Spinal cord (tissue), 10 donors: Measurements from ENCODE around the gene BBS9. TPM values are rescaled to one million over a fixed set of nuclear protein-coding genes. Genes with fewer than 3 reads are reported as not detected.

Source experiments
- DNase-seq, 6 donors: peaks; one replicate each; pipeline versions ENCODE4 v3.0.0 to v3.0.0-alpha.2; 2013 to 2015; ENCODE audit warnings: low spot score in 6 of 6, low read depth in 4 of 6
- H3K27ac ChIP-seq: one replicate; pipeline ENCODE4 v1.5.1; 2013; ENCODE audit warnings: low read depth, low read length, control low read depth
- H3K27me3 ChIP-seq: one replicate; pipeline ENCODE4 v1.6.1; 2013; ENCODE audit warnings: low read length; ENCODE audit not compliant: control insufficient read depth, insufficient read depth
- H3K36me3 ChIP-seq: one replicate; pipeline ENCODE4 v1.6.1; 2013; ENCODE audit warnings: low read length; ENCODE audit not compliant: control insufficient read depth, insufficient read depth
- H3K4me1 ChIP-seq: one replicate; pipeline ENCODE4 v1.6.1; 2013; ENCODE audit warnings: low read length; ENCODE audit not compliant: control insufficient read depth, insufficient read depth
- H3K4me3 ChIP-seq: one replicate; pipeline ENCODE4 v1.5.1; 2013; ENCODE audit warnings: low read depth, low read length, control low read depth
- H3K9me3 ChIP-seq: one replicate; pipeline ENCODE4 v1.6.1; 2013; ENCODE audit warnings: low read length; ENCODE audit not compliant: control insufficient read depth, insufficient read depth
- WGBS: methylation state at CpG from one replicate; pipeline ENCODE4 v1.1.5; 2013; ENCODE audit warnings: missing lambda C conversion rate; ENCODE audit not compliant: insufficient coverage; 5-methylcytosine and 5-hydroxymethylcytosine counted together
- polyA plus RNA-seq, 2 donors: library from polyadenylated mRNA; unstranded; fragments of 120-200 nt; gene quantifications; one replicate each; pipeline ENCODE4 v1.2.1, GENCODE V29; 2013; ENCODE audit not compliant: insufficient read length in 2 of 2
- total RNA-seq, 2 donors: library from RNA; depleted of rRNA in 1 of 2; stranded (reverse); fragments of 120-200 nt in 1 of 2; fragments of >200 nt in 1 of 2; gene quantifications; one replicate each; pipeline versions ENCODE4 v1.2.3 to v1.2.4, GENCODE V29; 2013 to 2014
- donor health status: healthy.

BBS9 gene
- total and polyA plus RNA-seq, 4 donors = 19.3 to 67.8 (median 28.9) TPM

DNA sequence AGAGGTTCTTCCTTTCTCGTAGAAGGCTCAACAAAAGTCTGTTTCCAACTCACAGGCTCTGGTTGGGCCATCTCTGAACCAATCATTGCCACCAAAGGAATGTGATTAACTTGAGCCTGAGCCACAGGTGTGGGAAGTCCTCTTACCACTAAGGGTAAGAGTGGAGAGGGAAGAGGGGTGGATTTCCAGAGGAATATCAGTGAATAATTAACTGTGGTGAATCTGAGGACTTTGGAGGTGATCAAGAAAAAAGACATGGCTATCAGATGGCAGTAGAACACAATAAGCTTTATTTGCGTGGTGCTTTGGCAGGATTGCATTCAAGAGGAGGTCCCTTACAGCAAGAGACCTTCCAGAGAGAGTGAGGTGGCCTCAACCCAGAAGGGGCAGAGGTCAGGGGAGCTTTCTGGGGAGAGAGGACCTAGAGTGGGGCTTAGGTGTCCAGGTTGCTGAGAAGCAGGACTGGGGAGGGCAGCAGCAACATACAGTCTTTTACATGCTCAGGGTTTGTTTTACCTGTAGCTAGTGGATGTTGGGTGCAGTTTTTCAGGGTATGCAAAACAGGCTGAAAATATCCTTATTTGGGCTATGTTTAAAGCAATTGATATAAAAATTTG is 61.4 kb downstream of the BBS9 start:
- H3K27ac ChIP-seq = no peak overlapping the region
- no peak overlapping the region for H3K4me3 ChIP-seq
- H3K4me1 ChIP-seq = no peaks in the 10 kb centered on the region
- no peaks in the 10 kb centered on the region for H3K36me3 ChIP-seq
- WGBS = 100% methylated on average over 1 of the region's 2 CpGs
- H3K9me3 ChIP-seq = no peaks in the 10 kb centered on the region
- no peaks in the 10 kb centered on the region for H3K27me3 ChIP-seq
- no peak for DNase-seq

DNA sequence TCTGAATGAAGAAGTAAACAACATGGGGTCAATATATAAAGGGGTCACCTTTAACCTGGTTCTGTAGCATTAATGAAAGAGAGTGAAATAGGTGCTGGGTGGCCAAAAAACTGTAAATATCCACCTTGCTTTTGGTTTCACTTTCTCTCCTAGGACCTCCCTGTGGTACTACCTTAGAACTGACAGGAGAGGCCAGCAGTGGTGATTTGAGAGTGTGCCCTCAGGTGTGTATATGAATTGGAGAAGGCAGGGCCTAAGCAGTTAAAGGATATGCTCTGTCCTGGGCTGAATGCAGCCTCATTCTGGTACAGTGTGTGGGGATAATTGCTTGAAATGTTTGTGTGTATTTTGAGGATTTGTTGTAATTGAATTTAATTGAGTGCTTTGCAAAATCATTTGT is 62.0 kb downstream of the BBS9 start:
- DNase-seq = no peak
- Histone ChIP-seq H3K27ac (no peak overlapping the region), H3K4me1 (no peaks in the 10 kb centered on the region), H3K36me3 (no peaks in the 10 kb centered on the region), H3K27me3 (no peaks in the 10 kb centered on the region), H3K4me3 (no peak overlapping the region), H3K9me3 (no peaks in the 10 kb centered on the region)

DNA sequence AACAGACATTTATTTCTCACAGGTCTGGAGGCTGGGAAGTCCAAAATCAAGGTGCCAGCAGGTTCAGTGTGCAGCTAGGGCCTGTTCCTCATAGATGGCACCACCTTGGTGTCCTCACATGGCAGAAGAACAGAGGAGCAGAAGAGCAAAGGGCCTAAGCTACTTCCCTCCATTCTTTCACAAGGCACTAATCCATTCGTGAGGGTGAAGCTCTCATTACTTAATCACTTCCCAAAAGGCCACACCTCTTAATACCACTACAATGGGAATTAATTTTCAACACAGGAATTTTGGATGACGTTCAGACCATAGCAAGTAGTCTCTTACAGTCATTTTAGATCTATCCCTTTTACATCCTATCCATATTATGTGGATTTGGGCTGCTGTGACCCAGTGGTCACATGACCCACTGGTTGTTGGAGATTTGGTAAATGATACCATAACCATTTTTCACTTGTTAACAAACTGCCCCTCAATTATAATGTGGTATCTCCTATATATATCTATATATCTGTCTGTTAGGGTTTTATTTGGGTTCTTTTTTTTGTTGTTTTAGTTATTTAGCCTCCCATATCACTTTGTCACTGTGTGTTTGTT is 63.4 kb downstream of the BBS9 start:
- H3K27ac ChIP-seq = no peak overlapping the region
- H3K36me3 ChIP-seq = no peaks in the 10 kb centered on the region
- H3K4me1 ChIP-seq = no peaks in the 10 kb centered on the region
- WGBS = 100% methylated on average over 1 of the region's 2 CpGs
- H3K4me3 ChIP-seq = no peak overlapping the region
- H3K9me3 ChIP-seq = no peaks in the 10 kb centered on the region
- no peak for DNase-seq
- H3K27me3 ChIP-seq = no peaks in the 10 kb centered on the region

DNA sequence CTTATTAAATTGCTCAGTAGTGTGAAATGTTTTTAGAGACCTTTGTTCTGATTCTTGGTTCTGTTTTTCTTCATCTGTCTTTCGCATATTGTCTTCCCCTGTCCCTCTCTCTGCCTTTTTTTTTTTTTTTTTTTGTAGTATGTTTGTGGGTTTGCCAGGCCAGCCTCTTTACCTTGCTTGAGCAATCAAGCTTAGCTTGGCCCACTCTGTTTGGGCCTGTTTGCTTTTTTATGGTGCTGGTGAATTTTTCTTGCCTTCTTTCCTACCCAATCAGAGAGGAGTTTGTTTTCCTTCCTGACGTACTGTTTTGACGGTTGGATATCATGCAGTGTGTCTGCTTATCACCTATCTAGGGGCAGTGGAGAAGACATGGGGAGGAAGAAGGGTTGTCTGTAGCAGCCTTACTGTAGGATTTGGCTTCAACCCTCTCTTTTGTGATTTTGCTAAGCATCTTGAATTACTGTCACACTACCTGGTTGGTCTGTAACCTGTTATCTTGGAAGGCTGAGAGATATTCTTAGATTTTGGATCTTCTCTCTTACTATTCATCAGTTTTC is 64.0 kb downstream of the BBS9 start:
- no CpG with 5 or more reads among the region's 3 CpGs for WGBS

DNA sequence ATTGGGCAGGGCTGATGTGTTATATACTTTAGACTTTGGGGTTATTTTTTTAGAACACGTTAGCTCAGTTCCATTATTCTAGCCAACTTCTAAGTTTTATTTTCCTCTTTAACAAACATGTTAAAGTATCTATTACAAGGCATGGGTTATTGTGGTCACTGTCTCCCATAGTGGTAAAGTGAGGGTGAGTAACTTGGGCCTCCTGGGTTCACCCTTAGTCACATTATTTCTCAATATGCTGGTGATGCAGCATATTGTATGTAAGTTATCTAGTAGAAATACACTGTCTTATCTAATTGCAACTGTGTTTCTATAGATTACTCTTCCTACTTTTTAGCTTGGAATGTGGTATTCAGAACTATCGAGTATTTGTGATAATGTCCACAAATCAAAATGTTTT is 65.9 kb downstream of the BBS9 start:
- H3K4me3 ChIP-seq = no peak overlapping the region
- no peaks in the 10 kb centered on the region for H3K9me3 ChIP-seq
- H3K4me1 ChIP-seq = no peaks in the 10 kb centered on the region
- H3K27me3 ChIP-seq = no peaks in the 10 kb centered on the region
- no CpG with 5 or more reads among the region's 2 CpGs for WGBS
- H3K27ac ChIP-seq = no peak overlapping the region
- no peaks in the 10 kb centered on the region for H3K36me3 ChIP-seq
- DNase-seq = no peak

More for the DNA sequence above, 64.0 kb downstream of the BBS9 start:
- no peak overlapping the region for H3K4me3 ChIP-seq
- no peaks in the 10 kb centered on the region for H3K36me3 ChIP-seq
- no peaks in the 10 kb centered on the region for H3K27me3 ChIP-seq
- no peak for DNase-seq
- no peaks in the 10 kb centered on the region for H3K9me3 ChIP-seq
- H3K4me1 ChIP-seq = no peaks in the 10 kb centered on the region
- H3K27ac ChIP-seq = no peak overlapping the region

DNA sequence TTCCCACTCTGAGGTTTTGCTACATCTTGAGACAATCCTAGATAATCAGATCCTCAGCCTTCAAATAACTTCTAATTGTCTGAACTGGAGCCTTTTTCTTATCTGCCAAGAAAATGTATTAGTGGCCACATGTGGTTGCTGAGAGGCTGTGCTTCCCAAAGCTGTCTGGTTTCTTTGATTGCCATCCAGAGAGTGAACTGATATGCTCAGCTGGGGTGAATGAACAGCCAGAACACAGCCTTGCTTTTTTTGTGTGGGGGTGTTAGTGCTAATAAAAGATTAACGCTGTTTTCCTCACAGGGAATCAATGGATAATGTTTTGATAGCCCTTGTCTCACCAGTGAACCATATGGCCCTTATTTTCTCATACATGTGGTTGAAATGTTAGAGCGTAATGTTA is 66.9 kb downstream of the BBS9 start:
- no CpG with 5 or more reads among the region's 2 CpGs for WGBS

DNA sequence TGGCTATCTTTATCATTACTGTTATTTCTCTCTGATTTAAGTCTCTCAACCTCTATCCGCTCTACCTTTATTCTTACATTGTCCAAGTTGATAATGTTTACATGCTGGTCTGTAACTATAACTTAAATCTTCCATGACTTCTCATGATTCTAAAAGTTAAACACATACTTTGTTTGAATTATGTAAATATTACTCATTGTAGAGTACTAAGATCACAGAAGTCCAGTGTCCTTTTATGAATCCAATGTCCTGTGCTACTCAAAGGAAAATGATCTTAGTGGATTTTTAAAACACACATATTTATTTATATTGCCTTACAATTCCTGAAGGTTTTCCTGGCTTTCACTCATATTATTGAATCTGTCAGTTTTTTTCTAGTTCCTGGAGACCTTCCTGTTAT is 70.9 kb downstream of the BBS9 start:
- H3K27me3 ChIP-seq = no peaks in the 10 kb centered on the region
- WGBS = no CpG with 5 or more reads among the region's 1 CpG
- H3K36me3 ChIP-seq = no peaks in the 10 kb centered on the region
- no peak for DNase-seq
- no peak overlapping the region for H3K27ac ChIP-seq
- no peaks in the 10 kb centered on the region for H3K4me1 ChIP-seq
- no peaks in the 10 kb centered on the region for H3K9me3 ChIP-seq
- H3K4me3 ChIP-seq = no peak overlapping the region

More for the DNA sequence above, 66.9 kb downstream of the BBS9 start:
- DNase-seq = peak in 2 of 6 donors; percentile 38 to 59
- H3K4me3 ChIP-seq = no peak overlapping the region
- H3K27ac ChIP-seq = no peak overlapping the region
- no peaks in the 10 kb centered on the region for H3K9me3 ChIP-seq
- H3K4me1 ChIP-seq = no peaks in the 10 kb centered on the region
- no peaks in the 10 kb centered on the region for H3K27me3 ChIP-seq
- H3K36me3 ChIP-seq = no peaks in the 10 kb centered on the region

DNA sequence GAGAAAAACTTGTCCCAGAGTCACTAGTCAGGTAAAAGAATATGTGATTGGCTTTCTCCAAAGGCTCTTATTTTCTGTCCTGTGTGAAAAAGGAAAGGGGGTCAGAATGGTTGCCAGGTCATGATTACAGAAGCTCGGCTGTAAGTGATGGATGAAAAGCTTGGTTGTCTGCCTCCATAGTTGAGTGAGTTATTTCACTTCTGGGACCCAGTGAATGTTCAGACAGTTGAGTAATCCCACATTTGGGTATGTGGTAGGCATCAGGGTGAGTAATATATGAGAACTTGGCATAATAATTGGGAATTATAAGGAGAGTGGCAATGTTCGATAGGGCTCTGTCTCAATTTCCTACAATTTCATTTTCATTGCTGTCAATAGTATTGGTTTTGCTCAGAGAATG is 72.5 kb downstream of the BBS9 start:
- DNase-seq = no peak
- Histone ChIP-seq H3K27me3 (no peaks in the 10 kb centered on the region), H3K9me3 (no peaks in the 10 kb centered on the region), H3K36me3 (no peaks in the 10 kb centered on the region), H3K27ac (no peak overlapping the region), H3K4me1 (no peaks in the 10 kb centered on the region), H3K4me3 (no peak overlapping the region)
- WGBS = 93% methylated on average over 1 of the region's 2 CpGs

DNA sequence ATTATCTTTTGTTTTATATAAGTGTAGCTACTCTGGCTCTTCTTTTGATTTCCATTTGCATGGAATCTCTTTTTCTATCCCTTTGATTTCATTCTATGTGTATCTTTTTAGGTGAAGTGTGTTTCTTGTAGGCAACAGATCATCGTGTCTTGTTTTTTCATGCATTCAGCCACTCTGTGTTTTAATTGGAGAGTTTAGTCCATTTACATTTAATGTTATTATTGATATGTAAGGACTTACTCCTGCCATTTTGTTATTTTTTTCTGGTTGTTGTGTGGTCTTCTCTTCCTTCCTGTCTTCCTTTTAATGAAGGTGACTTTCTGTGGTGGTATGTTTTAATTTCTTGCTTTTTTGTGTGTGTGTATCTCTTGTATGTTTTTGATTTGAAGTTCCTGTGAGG is 81.6 kb downstream of the BBS9 start:
- no peak for DNase-seq
- no peak overlapping the region for H3K4me3 ChIP-seq
- H3K4me1 ChIP-seq = no peaks in the 10 kb centered on the region
- H3K36me3 ChIP-seq = peaks cover 4% of the 10 kb centered on the region
- no peaks in the 10 kb centered on the region for H3K27me3 ChIP-seq
- H3K27ac ChIP-seq = no peak overlapping the region
- no CpG with 5 or more reads among the region's 1 CpG for WGBS
- peaks cover 5% of the 10 kb centered on the region for H3K9me3 ChIP-seq

DNA sequence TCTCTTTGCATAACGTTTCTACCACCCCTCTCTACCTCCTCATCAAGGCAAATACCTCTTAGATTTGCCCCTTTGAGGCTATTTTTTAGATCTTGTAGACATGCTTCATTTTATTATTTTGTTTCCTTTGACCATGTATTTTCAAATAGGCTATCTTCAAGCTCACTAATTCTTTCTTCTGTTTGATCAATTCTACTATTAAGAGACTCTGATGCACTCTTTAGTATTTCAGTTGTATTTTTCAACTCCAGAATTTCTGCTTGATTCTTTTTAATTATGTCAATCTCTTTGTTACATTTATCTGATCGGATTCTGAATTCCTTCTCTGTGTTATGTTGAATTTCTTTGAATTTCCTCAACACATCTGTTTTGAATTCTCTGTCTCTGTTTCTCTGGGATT is 82.8 kb downstream of the BBS9 start:
- H3K4me1 ChIP-seq = no peaks in the 10 kb centered on the region
- no peak overlapping the region for H3K4me3 ChIP-seq
- H3K27ac ChIP-seq = no peak overlapping the region
- no CpG with 5 or more reads among the region's 2 CpGs for WGBS
- peaks cover 5% of the 10 kb centered on the region for H3K9me3 ChIP-seq
- peaks cover 4% of the 10 kb centered on the region for H3K36me3 ChIP-seq
- no peak for DNase-seq
- H3K27me3 ChIP-seq = no peaks in the 10 kb centered on the region
